MCF 10A (cell line): ENCODE data around the gene IL12A. TPM values are rescaled to one million over a fixed set of nuclear protein-coding genes. Genes with fewer than 3 reads are reported as not detected.

ENCODE experiments used
- BruUV-seq: library from RNA; stranded (reverse); fragments of 400-500 nt; replicated peaks from 2 replicates; lab custom pipeline; 2021; lab: Mats Ljungman, UMichigan
- CTCF ChIA-PET: fragments of 300-600 bp; sonication (Branson Sonifier 250); formaldehyde crosslinking; extraction: SDS; loops from one replicate; lab custom pipeline; 2021; ENCODE audit warnings: antibody characterized with exemption, inconsistent platforms; lab: Yijun Ruan, JAX
- POLR2A ChIA-PET: fragments of 300-600, 350-650 bp; sonication (Branson Sonifier 250); formaldehyde crosslinking; extraction: SDS; loops from one replicate; lab custom pipeline; 2020; ENCODE audit warnings: antibody characterized with exemption, inconsistent platforms; lab: Yijun Ruan, JAX
- DNase-seq: peaks from one replicate; pipeline ENCODE4 v3.0.0-alpha.2; 2018; ENCODE audit not compliant: unreplicated experiment
- H3K27ac Mint-ChIP-seq: one replicate; pipeline ENCODE4 v1.8.0; 2022; ENCODE audit warnings: mild to moderate bottlenecking, low read depth, mixed read lengths; ENCODE audit not compliant: unreplicated experiment
- H3K27me3 Mint-ChIP-seq: one replicate; pipeline ENCODE4 v1.8.0; 2022; ENCODE audit warnings: mixed read lengths; ENCODE audit not compliant: insufficient read depth, unreplicated experiment
- H3K36me3 Mint-ChIP-seq: one replicate; pipeline ENCODE4 v1.8.0; 2022; ENCODE audit warnings: mild to moderate bottlenecking, moderate library complexity, mixed read lengths; ENCODE audit not compliant: insufficient read depth, unreplicated experiment
- H3K4me1 Mint-ChIP-seq: one replicate; pipeline ENCODE4 v1.8.0; 2022; ENCODE audit warnings: mixed read lengths; ENCODE audit not compliant: insufficient read depth, unreplicated experiment
- H3K4me3 Mint-ChIP-seq: one replicate; pipeline ENCODE4 v1.8.0; 2022; ENCODE audit warnings: mild to moderate bottlenecking, moderate library complexity, mixed read lengths; ENCODE audit not compliant: unreplicated experiment
- H3K9me3 Mint-ChIP-seq: one replicate; pipeline ENCODE4 v1.8.0; 2022; ENCODE audit warnings: mixed read lengths; ENCODE audit not compliant: unreplicated experiment
- CTCF ChIP-seq: fragments of 200-600 bp; IDR thresholded peaks from one replicate; pipeline ENCODE4 v1.8.0; 2022; ENCODE audit warnings: antibody characterized with exemption, mild to moderate bottlenecking; ENCODE audit not compliant: unreplicated experiment
- intact Hi-C: fragments of 100-400 bp; cut with micrococcal nuclease; formaldehyde crosslinking; loops from 2 replicates; pipeline ENCODE4 v1.14.1; 2022
- total RNA-seq: library from RNA; stranded (reverse); gene quantifications from 2 replicates; pipeline ENCODE4 v1.2.3, GENCODE V29; 2022

Gene IL12A
- total RNA-seq, 1 experiment from 2014 or later: 1.7 TPM

GRCh38 chr3:159996959-159997358 is 8.3 kb downstream of the IL12A start:
- BruUV-seq: no TSS peak
- TF ChIP-seq CTCF: no peak
- H3K9me3 Mint-ChIP-seq: no peaks in the 10 kb centered on the region
- intact Hi-C loops: no loop called here
- DNase-seq: no peak
- ChIA-PET CTCF (interaction anchor here (1.0 to 12.6 kb wide), 4 partner anchors 9 to 112 kb away, joined by 5 to 215 read pairs (median 24); partner anchors contain the start of gene IL12A), POLR2A (no interaction called here)
- H3K36me3 Mint-ChIP-seq: no peaks in the 10 kb centered on the region
- peaks cover 6% of the 10 kb centered on the region for H3K4me1 Mint-ChIP-seq
- H3K27ac Mint-ChIP-seq: no peak overlapping the region
- H3K27me3 Mint-ChIP-seq: no peaks in the 10 kb centered on the region
- H3K4me3 Mint-ChIP-seq: no peak overlapping the region

- Mint-ChIP-seq H3K27ac (no peak overlapping the region), H3K27me3 (no peaks in the 10 kb centered on the region), H3K9me3 (no peaks in the 10 kb centered on the region), H3K4me3 (no peak overlapping the region), H3K36me3 (no peaks in the 10 kb centered on the region), H3K4me1 (peaks cover under 1% of the 10 kb centered on the region)
- TF ChIP-seq CTCF: no peak
- ChIA-PET POLR2A (no interaction called here), CTCF (interaction anchor here (0.7 to 8.8 kb wide), 8 partner anchors 13 to 741 kb away, joined by 3 to 179 read pairs (median 4); partner anchors contain the start of gene IL12A)
- intact Hi-C loops: no loop called here
- DNase-seq: no peak
- BruUV-seq: no TSS peak
These were observed 12.6 kb downstream of the IL12A start for GRCh38 chr3:160001148-160001760.

GRCh38 chr3:160001850-160002623 is 13.4 kb downstream of the IL12A start:
- peaks cover 6% of the 10 kb centered on the region for H3K4me1 Mint-ChIP-seq
- intact Hi-C loops: no loop called here
- ChIA-PET POLR2A (interaction anchor here (0.7 to 0.9 kb wide), 2 partner anchors 107 to 742 kb away, joined by 3 read pairs; no protein-coding TSS in a partner anchor), CTCF (interaction anchor here (0.6 to 11.3 kb wide), 14 partner anchors 11 to 955 kb away, joined by 3 to 721 read pairs (median 6); partner anchors contain the start of gene IL12A)
- H3K9me3 Mint-ChIP-seq: no peaks in the 10 kb centered on the region
- peak; percentile 13 for DNase-seq
- no peak overlapping the region for H3K4me3 Mint-ChIP-seq
- BruUV-seq: no TSS peak
- no peaks in the 10 kb centered on the region for H3K36me3 Mint-ChIP-seq
- TF ChIP-seq CTCF: no peak
- no peak overlapping the region for H3K27ac Mint-ChIP-seq
- H3K27me3 Mint-ChIP-seq: no peaks in the 10 kb centered on the region
